Activated T-helper 1 cell treated with anti-CD3 and anti-CD28 coated beads, Interleukin-12 subunit alpha, Interleukin-12 subunit beta, Interleukin-2, Interleukin-4 antibody, amounts not matched to agents 30 ng/mL and 10 ng/mL and 1 ng/mL, durations not matched to agents 14 hours and 24 hours and 36 hours (primary cell): ENCODE measurements around the gene MAGOH. TPM values are rescaled to one million over a fixed set of nuclear protein-coding genes. Genes with fewer than 3 reads are reported as not detected.

ENCODE experiments used
- DNase-seq: peaks from one replicate; pipeline ENCODE4 v3.0.0; 2021; ENCODE audit warnings: low spot score
- H3K27ac Mint-ChIP-seq: one replicate; pipeline ENCODE4 v1.8.0; 2021; ENCODE audit warnings: mild to moderate bottlenecking, mixed read lengths
- H3K27me3 Mint-ChIP-seq: one replicate; pipeline ENCODE4 v1.8.0; 2022; ENCODE audit warnings: mild to moderate bottlenecking, moderate library complexity, mixed read lengths; ENCODE audit not compliant: insufficient read depth
- H3K36me3 Mint-ChIP-seq: one replicate; pipeline ENCODE4 v1.8.0; 2021; ENCODE audit warnings: low read depth, mixed read lengths
- H3K4me1 Mint-ChIP-seq: one replicate; pipeline ENCODE4 v1.8.0; 2021; ENCODE audit warnings: low read depth, mixed read lengths
- H3K4me3 Mint-ChIP-seq: one replicate; pipeline ENCODE4 v1.8.0; 2021; ENCODE audit warnings: mild to moderate bottlenecking, moderate library complexity, mixed read lengths
- H3K9me3 Mint-ChIP-seq: one replicate; pipeline ENCODE4 v1.8.0; 2021; ENCODE audit warnings: mixed read lengths
- intact Hi-C: fragments of 100-400 bp; cut with micrococcal nuclease; formaldehyde crosslinking; loops from one replicate; pipeline ENCODE4 v1.15.1; 2024
- total RNA-seq: library from RNA; stranded (reverse); gene quantifications from 2 replicates; pipeline ENCODE4 v1.2.3, GENCODE V29; 2022

Gene MAGOH
- total RNA-seq, 1 donor from 2014 or later, result 104 TPM

DNA sequence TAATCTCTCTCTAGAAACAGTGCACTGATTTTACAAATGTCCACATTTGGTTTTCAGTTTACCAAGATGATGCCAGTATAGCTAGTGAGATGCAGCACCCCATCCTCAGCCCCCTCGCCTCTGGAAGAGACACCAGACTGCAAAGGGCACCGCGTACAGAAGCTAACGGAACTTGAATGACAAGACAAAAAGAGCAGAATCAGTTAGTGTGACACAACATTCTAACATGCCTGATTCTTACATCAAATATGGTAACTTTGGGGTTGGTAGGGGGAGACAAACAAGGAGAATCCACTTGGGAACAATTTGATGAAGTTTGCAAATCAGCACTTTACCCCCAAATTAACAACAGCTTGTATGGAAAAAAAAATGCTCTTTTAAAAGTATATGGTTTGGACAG lies 4.1 kb upstream of the MAGOH start:
- peaks cover 15% of the 10 kb centered on the region for H3K4me1 Mint-ChIP-seq
- no peaks in the 10 kb centered on the region for H3K27me3 Mint-ChIP-seq
- intact Hi-C loops, result no loop called here
- H3K9me3 Mint-ChIP-seq, result no peaks in the 10 kb centered on the region
- H3K36me3 Mint-ChIP-seq, result peaks cover 32% of the 10 kb centered on the region
- H3K27ac Mint-ChIP-seq, result no peak overlapping the region
- H3K4me3 Mint-ChIP-seq, result no peak overlapping the region
- no peak for DNase-seq

DNA sequence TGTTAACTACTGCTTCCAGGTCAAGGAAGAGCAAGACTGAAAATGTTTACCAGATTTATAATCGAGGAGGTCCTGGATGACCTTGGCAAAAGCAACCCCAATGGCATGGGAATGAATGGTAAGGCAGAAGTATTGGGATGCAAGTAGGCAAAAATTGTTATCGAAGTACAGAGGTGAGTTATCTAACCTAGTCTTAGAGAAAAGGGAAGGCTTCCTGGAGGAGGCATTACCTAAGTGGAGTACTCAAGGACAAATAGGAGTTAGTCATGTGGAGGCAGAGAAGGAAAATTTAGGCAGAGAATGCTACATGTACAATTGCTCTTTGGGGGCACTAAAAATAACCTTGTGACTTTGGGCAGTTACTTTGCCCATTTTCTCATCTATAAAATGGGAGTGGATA lies 3.5 kb upstream of the MAGOH start:
- Mint-ChIP-seq H3K9me3 (no peaks in the 10 kb centered on the region), H3K27me3 (no peaks in the 10 kb centered on the region)

DNA sequence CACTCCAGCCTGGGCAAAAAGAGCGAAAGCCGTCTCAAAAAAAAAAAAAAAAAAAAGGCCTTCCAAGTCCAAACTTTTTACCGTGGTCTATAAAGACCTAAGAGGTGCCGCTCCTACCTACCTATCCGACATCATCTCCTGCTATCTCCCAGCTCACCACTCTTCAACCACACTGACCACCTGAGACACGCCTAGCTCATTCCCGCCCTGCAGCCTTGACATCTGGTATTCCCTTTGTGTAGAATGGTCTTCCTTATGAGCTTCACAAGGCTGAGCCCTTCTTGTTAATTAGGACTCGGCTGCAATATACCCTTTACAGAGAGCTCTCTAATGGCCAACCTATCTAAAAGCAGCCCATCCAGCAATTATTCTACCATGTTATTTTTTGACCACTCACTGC lies 680 bp downstream of the MAGOH start:
- H3K36me3 Mint-ChIP-seq, result peaks cover 31% of the 10 kb centered on the region
- no peak for DNase-seq
- no peaks in the 10 kb centered on the region for H3K9me3 Mint-ChIP-seq
- H3K4me1 Mint-ChIP-seq, result peaks cover 28% of the 10 kb centered on the region
- intact Hi-C loops, result loop anchor here (1.0 to 5.0 kb wide), 9 partner anchors 17 to 1527 kb away; partner anchors contain the start of genes BTF3L4, CC2D1B, CPT2 and CZIB
- peak overlapping the region; percentile 97 for H3K4me3 Mint-ChIP-seq
- no peaks in the 10 kb centered on the region for H3K27me3 Mint-ChIP-seq
- H3K27ac Mint-ChIP-seq, result peak overlapping the region; percentile 98

More for the DNA sequence above, 3.5 kb upstream of the MAGOH start:
- Mint-ChIP-seq H3K27ac (no peak overlapping the region), H3K4me3 (no peak overlapping the region), H3K36me3 (peaks cover 31% of the 10 kb centered on the region), H3K4me1 (peaks cover 17% of the 10 kb centered on the region)
- intact Hi-C loops, result no loop called here
- no peak for DNase-seq

DNA sequence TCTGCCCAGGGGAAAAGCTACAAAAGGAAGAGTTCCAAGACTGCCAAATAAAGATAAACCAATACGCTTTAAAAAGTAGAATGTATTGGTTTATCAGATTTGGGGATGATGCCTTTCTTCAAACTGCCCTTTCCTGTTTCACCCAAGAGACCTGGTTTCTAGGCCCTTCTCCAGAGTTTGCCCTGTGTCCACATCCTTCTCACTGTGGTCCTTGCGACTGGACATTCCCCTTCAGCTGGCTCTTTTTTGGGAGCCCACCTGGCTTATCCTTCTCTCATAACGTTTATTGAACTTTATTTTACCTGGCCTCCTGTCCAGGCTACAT lies 17.4 kb downstream of the MAGOH start:
- intact Hi-C loops, result loop anchor here (1.0 to 5.0 kb wide), 8 partner anchors 17 to 1496 kb away; partner anchors contain the start of genes CPT2, MAGOH, NDC1 and ORC1
- H3K27ac Mint-ChIP-seq, result peak overlapping the region; percentile 97
- peak overlapping the region; percentile 90 for H3K4me3 Mint-ChIP-seq
- peaks cover 5% of the 10 kb centered on the region for H3K36me3 Mint-ChIP-seq
- peaks cover 2% of the 10 kb centered on the region for H3K27me3 Mint-ChIP-seq
- peaks cover 30% of the 10 kb centered on the region for H3K4me1 Mint-ChIP-seq
- DNase-seq, result no peak
- no peaks in the 10 kb centered on the region for H3K9me3 Mint-ChIP-seq

DNA sequence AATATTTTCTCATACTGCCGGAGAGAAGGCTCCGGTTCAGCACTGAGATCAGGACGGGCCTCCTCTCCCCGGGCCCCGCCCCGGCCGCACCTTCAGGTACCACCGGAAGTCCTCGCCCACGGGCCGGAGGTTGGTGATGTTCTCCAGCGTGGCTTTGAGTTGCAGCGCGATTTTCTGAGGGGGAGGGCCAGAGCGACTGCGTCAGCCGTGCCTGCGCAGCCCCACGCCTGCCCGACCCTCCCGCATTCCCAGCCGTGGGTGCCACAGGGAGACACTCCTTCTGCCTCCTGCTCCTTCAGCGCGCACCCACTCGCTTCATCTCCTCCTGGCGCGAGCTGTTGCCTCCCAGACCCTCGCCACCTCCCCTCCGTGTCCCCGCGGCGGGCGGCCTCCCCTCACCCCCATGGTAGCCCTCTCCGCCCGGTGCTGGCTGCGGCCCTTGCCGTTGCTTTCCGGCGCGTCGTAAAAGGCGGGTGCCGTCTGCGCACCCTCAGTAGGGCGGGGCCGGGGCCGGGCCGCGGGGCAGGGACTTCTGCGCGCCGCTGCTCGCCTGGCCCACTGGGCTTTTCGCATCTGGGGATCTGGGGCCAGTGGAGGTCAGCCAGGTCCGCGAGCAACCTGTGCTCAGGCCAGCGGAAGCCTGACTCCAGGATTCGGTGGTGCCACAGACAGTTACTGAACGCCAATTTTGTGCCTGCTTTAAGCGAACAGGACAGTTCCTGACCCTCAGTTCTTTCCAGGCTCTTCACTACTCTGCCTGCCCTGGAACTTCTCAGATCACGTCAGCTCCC lies 18.0 kb downstream of the MAGOH start, which contains the start of gene CZIB:
Gene CZIB, minus strand, starts transcription at position 464 of the 791 bp plus-strand sequence. Its CDS starts 59 bp downstream, at position 405.
- peak within 1 kb of the TSS; percentile 97 for H3K27ac Mint-ChIP-seq
- H3K4me1 Mint-ChIP-seq, result peaks cover 30% of the 10 kb centered on the region
- peak within 1 kb of the TSS; percentile 90 for H3K4me3 Mint-ChIP-seq
- H3K36me3 Mint-ChIP-seq, result peaks cover 5% of the 10 kb centered on the region
- H3K27me3 Mint-ChIP-seq, result peaks cover 2% of the 10 kb centered on the region
- no peaks in the 10 kb centered on the region for H3K9me3 Mint-ChIP-seq
- intact Hi-C loops, result loop anchor here (1.0 to 5.0 kb wide), 8 partner anchors 18 to 1497 kb away; partner anchors contain the start of genes CPT2, MAGOH, NDC1 and ORC1
- peak; percentile 92 for DNase-seq

DNA sequence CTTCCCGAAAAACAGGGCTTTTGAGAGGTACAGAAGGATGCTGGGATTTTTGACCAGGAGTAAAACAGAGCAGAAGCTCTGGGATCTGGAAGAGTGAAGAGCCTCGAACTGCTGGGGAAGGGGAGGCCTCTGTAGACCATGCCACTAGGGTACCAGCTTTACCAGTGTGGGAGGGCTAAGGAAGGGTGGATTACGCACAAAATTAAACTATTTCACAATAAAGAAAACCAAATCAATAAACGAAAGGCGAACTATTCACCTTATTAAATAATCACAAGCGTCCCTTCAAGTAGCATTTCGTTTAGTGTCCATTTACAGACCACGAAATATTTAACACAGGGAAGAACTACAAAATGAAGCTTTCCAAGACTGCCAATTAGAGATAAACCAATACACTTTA lies 18.6 kb downstream of the MAGOH start:
- Mint-ChIP-seq H3K4me1 (peaks cover 30% of the 10 kb centered on the region), H3K27me3 (peaks cover 2% of the 10 kb centered on the region), H3K27ac (peak overlapping the region; percentile 97), H3K9me3 (no peaks in the 10 kb centered on the region), H3K36me3 (peaks cover 7% of the 10 kb centered on the region), H3K4me3 (peak overlapping the region; percentile 90)
- intact Hi-C loops, result loop anchor here (1.0 to 5.0 kb wide), 8 partner anchors 19 to 1498 kb away; partner anchors contain the start of genes CPT2, MAGOH, NDC1 and ORC1
- DNase-seq, result no peak

DNA sequence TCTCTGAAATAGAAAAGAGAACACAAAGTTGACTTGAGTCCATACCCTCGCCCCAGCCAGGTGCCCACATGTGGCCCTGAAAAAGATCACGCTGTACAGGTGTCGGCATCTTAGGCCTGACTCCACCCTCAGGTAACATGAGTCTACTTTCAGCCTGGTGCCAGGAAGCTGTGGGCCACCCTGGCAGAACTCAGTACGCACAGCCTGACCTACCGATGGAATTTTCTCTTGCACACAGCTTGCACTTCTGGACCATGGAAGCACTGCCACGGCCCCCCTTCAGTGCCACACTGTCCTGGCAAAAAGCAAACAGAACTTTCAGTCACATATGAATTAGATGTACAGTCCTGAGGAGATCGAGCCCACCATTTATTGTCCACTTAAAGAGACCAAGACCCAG lies 20.1 kb downstream of the MAGOH start:
- peak overlapping the region; percentile 90 for H3K4me3 Mint-ChIP-seq
- no peak for DNase-seq
- no peaks in the 10 kb centered on the region for H3K9me3 Mint-ChIP-seq
- H3K36me3 Mint-ChIP-seq, result peaks cover 15% of the 10 kb centered on the region
- peaks cover 2% of the 10 kb centered on the region for H3K27me3 Mint-ChIP-seq
- peaks cover 30% of the 10 kb centered on the region for H3K4me1 Mint-ChIP-seq
- no peak overlapping the region for H3K27ac Mint-ChIP-seq
- intact Hi-C loops, result no loop called here

DNA sequence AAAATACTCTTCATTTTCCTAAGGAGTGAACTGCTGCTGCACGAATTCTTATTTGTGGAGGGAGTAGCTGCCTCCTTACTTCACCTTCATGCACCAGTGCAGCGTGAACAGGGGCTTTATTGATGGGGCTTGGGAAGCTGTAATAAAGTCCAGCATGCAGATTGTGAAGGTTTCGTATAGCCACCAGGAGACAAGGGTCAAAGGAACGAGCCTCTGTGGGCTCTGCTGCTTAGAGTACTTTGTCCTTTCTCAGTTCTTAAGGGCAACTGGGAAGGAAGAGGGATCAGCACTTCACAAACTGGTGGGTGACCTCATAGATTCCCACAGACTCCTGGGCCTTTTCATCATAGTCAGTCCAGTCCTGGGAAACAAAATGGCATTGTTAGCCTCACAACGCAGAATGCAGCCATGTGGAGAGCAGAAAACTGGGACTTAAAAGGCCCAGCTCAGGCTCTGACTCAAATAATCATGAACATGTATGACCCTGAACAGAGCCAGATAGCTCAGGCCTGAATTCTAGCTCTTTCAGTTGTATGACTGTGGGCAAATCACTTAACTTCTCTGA lies 23.9 kb downstream of the MAGOH start:
- Mint-ChIP-seq H3K4me3 (no peak overlapping the region), H3K4me1 (peaks cover 15% of the 10 kb centered on the region), H3K27me3 (no peaks in the 10 kb centered on the region), H3K36me3 (peaks cover 28% of the 10 kb centered on the region), H3K27ac (no peak overlapping the region), H3K9me3 (no peaks in the 10 kb centered on the region)
- DNase-seq, result no peak
- intact Hi-C loops, result no loop called here

DNA sequence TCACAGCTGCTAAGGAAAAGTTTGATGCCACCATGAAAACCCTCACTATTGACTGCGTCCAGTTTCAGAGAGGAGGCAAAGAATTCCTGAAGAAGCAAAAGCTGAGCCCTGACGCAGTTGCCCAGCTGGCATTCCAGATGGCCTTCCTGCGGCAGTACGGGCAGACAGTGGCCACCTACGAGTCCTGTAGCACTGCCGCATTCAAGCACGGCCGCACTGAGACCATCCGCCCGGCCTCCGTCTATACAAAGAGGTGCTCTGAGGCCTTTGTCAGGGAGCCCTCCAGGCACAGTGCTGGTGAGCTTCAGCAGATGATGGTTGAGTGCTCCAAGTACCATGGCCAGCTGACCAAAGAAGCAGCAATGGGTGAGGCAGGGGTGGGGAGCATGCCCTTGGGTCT lies 27.4 kb downstream of the MAGOH start:
- Mint-ChIP-seq H3K9me3 (peaks cover 15% of the 10 kb centered on the region), H3K4me3 (no peak overlapping the region), H3K4me1 (no peaks in the 10 kb centered on the region), H3K36me3 (peaks cover 52% of the 10 kb centered on the region), H3K27ac (no peak overlapping the region), H3K27me3 (no peaks in the 10 kb centered on the region)
- intact Hi-C loops, result no loop called here
- DNase-seq, result no peak

DNA sequence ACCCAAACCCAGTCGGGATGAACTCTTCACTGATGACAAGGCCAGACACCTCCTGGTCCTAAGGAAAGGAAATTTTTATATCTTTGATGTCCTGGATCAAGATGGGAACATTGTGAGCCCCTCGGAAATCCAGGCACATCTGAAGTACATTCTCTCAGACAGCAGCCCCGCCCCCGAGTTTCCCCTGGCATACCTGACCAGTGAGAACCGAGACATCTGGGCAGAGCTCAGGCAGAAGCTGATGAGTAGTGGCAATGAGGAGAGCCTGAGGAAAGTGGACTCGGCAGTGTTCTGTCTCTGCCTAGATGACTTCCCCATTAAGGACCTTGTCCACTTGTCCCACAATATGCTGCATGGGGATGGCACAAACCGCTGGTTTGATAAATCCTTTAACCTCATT lies 28.0 kb downstream of the MAGOH start:
- Mint-ChIP-seq H3K4me3 (no peak overlapping the region), H3K9me3 (peaks cover 19% of the 10 kb centered on the region), H3K27me3 (no peaks in the 10 kb centered on the region), H3K27ac (no peak overlapping the region), H3K36me3 (peaks cover 56% of the 10 kb centered on the region), H3K4me1 (no peaks in the 10 kb centered on the region)
- no peak for DNase-seq
- intact Hi-C loops, result no loop called here

DNA sequence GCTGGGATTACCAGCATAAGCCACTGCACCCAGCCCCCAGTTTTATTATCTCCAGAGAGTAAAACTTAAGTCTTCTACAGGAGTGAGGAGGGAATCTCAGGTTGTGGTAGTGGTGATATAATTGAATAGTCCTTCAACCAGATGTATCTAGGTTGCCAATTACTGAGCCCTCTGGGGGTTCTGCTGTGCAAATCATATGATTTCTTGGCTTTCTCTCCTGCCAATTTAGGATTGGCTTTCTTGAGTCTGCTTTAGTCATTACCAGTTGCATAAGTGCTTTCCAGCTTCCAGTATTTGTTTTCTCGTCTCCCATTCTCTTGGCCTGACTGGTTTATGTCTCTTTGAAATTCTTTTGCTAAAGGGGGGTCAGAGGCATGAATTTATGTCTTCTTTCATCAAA lies 30.6 kb downstream of the MAGOH start:
- intact Hi-C loops, result no loop called here
- Mint-ChIP-seq H3K9me3 (peaks cover 30% of the 10 kb centered on the region), H3K27me3 (no peaks in the 10 kb centered on the region), H3K36me3 (peaks cover 73% of the 10 kb centered on the region), H3K4me1 (no peaks in the 10 kb centered on the region), H3K27ac (no peak overlapping the region), H3K4me3 (no peak overlapping the region)
- no peak for DNase-seq

DNA sequence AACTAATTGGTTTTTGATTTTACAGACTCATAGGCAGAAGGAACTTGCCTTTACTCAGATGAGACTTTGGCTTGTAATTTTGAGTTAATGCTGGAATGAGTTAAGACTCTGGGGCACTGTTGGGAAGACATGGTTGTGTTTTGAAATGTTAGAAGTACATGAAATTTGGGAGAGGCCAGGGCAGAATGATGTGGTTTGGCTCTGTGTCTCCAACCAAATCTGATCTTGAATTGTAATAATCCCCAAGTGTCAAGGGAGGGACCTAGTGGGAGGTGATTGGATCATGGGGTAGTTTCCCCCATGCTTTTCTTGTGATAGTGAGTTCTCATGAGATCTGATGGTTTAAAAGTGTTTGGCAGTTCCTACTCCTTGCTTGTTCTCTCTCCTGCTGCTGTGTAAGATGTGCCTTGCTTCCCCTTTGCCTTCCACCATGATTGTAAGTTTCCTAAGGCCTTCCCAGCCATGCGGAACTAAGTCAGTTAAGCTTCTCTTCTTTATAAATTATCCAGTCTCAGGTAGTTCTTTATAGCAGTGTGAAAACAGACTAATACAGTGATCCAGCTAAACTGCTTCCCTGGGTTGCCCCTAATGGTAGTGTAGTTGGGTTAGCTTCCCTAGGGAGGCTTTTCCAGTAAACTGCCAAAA lies 31.5 kb downstream of the MAGOH start:
- no peak overlapping the region for H3K4me3 Mint-ChIP-seq
- intact Hi-C loops, result no loop called here
- DNase-seq, result no peak
- peaks cover 30% of the 10 kb centered on the region for H3K9me3 Mint-ChIP-seq
- H3K36me3 Mint-ChIP-seq, result peaks cover 75% of the 10 kb centered on the region
- no peaks in the 10 kb centered on the region for H3K27me3 Mint-ChIP-seq
- H3K27ac Mint-ChIP-seq, result no peak overlapping the region
- no peaks in the 10 kb centered on the region for H3K4me1 Mint-ChIP-seq
